ENCODE results near the gene MDM1.

Gene MDM1

DNA sequence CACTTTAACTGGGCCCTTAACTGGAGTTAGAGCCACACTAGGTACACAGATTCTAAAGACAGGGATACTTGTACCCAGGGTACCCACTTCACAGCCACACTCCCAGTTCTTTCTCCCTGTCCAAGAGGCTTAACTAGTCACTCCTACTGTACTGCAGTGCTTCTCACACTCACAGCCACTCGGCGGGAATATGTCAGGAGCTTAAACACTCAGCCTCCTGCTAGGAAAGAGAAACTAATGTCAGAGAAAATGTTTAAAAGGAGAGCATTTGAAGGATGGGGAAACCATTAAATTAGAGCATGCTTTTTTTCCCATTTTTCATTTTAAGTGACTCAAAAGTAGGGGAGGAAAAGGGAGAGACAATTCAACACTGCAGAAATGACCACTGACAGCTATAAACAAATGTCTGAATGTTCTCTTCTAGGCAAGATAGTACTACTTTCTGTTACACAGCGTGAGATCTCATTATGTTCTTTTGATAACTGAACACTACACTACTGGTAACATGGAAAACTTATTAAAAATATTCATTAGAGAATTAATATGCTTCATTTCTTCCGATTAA is 22.9 kb upstream of the MDM1 start:
- FAIRE-seq, result no peak

GRCh38 chr12:68352067-68352466 is 19.9 kb upstream of the MDM1 start:
- FAIRE-seq, result no peak

- no peak for FAIRE-seq
Measured at GRCh38 chr12:68350753-68351152, 18.6 kb upstream of the MDM1 start.

DNA sequence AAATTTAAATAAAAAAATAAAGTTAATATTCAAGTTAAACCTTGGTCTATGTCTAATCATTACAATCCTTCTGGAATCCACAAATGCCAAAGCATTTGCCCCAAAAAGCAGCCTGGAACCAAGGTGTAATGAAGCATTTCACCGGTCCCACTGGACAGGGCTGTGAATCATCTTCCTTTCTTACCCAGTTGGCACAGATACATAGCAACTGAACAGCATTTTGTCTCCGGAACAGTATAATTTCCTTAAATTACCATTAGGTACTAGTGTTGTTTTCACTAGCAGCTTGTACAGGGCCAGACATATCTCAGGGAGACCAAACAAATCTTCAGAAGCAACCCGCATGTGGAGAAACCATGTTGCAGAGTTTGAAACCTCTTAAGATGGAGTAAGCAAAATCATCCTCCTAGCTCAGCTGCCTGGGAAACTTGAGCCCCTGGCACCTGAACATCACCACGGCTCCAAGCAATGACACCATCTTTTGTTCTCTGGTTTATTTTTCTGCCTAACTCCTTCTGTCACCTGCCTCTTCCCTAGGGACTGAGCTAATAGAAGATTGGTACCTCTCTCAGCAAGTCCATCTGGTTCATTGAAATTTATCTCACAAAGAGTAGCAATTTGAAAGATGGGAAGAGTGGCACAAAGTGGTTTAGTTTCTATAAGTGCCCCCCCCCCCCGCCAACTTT is 17.9 kb upstream of the MDM1 start:
- no peak for FAIRE-seq

- no peak for FAIRE-seq
Measured at GRCh38 chr12:68349220-68349621, 17.1 kb upstream of the MDM1 start.

DNA sequence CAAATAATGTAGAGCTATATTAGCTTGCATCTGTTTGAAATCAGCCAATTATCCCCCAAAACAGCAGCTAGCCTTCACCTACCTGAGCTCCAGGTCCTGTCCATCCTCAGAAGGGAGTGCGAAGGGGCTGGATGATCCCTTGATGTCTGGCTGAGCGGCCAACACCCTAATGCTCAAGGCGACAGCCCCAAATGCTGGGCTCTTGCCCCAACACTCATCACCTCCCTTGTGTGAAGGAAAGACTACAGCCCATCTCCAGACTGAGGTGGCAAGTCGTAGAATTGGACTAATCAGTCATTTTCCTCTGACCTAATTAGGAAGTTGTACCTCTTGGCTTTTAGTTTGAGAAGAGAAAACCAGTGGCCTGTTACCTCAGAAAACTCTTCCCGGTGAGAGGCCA is 16.3 kb upstream of the MDM1 start:
- FAIRE-seq, result no peak

DNA sequence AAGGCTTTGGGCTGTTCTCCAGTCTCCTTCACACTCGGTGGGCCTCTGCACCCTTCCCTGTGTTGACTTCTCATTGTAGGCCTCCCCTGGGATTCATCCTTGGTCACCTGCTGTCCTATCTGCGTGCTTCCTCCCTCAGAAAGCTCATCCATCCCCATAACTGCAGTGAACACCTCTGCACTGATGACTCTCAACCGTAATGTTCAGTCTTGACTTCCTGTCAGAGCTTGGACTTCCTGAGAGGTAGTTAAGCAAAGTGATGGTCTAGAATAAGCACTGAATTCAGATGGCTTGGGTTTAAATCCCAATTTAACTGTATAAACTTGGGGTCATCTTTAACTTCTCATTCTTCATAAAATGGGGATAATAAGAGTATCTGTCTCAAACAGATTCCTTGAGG is 13.6 kb upstream of the MDM1 start:
- FAIRE-seq, result no peak

GRCh38 chr12:68344126-68344525 is 12.0 kb upstream of the MDM1 start:
- no peak for FAIRE-seq

DNA sequence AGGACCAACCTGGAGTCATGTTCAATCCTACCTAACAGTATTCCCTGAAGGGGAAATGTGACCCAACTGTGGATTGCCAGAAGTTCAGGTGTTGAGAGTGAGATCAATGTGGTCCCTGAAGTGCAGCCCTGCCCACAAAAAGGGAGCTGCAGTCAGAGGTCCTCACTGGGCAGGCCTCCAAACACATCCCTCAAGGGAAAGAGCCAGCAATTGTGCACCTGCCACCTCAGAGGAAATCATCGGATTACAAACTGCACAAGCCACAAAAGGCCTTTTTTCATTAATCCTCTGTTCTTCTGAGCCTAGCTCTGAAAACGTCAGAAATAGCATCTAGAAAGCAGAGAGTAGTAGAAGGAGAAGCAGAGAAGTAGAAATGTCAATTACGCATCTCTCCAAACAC is 10.8 kb upstream of the MDM1 start:
- FAIRE-seq, result no peak

GRCh38 chr12:68341822-68342221 is 9.7 kb upstream of the MDM1 start:
- FAIRE-seq, result no peak

DNA sequence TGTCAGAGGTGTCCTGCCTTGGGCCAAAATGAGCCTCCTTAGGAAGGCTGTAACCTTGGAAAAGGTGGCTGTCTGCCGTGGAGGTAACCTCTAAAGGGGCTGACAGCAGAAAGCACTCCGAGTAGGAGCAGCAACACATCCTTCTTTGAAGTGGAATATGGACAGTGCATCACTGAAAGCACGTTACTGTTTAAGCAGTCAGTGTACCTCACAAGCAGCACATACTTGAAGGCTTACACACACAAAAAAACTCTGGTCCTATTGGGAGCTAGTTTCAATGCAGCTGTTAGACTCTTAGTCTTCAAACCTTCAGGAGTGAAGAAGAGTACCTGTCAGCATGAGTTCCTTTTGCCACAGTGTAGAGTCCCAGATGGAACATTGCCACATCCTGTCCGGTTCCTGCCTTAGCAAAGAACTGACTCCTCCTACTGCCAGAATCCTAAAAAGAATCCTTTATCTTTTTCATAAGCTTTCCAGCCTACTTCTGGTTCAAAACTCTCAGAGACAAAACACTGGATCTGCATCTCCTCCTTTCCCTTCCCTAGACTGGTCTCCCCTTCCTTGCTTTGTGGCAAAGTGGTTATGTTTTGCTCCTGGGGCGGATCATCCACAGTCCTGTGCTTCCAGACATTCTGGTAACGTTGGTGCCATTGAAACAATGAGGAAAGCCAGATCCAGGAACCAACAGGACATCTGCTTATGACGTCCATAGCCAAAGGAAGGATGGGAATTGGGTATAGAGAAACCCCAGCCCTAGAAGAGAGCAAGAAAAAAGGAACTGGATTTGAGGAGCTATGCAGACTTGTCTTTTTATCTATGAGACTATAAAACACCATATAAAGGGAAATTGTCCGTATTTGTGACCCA is 8.5 kb upstream of the MDM1 start:
- FAIRE-seq, result no peak

GRCh38 chr12:68336889-68337303 is 4.7 kb upstream of the MDM1 start:
- FAIRE-seq, result no peak

- FAIRE-seq, result no peak
Measured at GRCh38 chr12:68335462-68335861, 3.3 kb upstream of the MDM1 start.

DNA sequence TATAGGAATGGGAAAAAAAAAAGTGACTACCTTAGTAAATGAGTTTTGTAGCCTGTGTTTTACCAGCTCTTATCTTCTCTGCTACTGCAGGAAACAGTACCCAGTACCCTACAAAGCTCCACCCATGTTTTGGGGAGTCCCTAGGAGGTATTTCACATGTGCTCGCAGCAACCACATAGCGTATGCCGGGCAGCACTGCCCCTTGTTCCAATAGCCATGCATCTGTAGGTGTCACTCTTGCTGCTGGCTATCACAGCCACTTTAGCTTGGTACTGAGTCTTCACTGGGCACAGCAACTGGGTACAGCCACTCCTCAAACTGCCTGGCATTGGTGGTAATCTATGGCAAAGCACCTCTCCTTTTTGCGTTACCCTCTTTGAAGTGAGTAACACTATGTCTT is 2.0 kb upstream of the MDM1 start:
- no peak for FAIRE-seq

DNA sequence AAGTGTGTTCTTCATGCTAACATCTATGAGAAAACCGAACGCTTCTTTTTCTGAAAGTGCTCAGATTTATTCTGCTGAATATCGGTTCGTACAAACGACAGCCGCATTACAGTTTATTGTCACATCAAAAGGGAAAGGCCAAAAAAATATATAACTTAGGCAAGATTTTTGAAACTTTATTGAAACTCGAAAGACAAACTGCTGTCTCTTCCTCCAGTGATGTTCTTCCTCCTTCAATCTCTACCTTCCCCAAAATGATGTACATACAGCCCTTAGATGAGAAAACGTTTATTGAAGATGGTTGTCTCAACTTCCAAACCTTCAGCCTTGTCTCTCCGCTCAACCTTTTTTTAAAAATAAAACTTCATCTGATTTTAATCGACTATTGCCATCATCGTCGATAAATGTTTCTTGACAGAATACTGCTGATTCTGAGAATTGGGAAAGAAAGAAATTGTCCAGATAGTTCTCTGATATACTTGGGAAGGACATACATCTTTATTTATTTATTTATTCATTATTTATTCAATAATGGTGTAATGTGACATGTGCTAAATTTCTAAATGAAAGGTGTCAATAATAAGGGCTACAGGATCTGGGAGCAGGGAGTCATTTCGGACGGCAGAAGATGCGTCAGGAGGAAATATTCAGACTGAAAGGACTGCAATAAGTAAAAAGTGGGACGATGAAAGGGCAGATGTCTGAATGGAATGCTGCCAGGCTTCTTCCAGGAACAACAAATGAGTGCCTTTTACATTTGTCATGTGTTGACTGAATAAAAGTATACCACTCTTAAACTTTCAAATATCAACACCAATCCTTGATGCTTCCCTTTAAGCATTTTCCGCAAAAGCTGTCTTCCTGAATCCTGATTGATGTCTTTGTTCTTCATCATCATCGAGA is 817 bp upstream of the MDM1 start:
- no peak for FAIRE-seq

GRCh38 chr12:68331500-68331868 is 678 bp downstream of the MDM1 start:
- no peak for FAIRE-seq

GRCh38 chr12:68327896-68328295 is 4.3 kb downstream of the MDM1 start:
- FAIRE-seq, result no peak

DNA sequence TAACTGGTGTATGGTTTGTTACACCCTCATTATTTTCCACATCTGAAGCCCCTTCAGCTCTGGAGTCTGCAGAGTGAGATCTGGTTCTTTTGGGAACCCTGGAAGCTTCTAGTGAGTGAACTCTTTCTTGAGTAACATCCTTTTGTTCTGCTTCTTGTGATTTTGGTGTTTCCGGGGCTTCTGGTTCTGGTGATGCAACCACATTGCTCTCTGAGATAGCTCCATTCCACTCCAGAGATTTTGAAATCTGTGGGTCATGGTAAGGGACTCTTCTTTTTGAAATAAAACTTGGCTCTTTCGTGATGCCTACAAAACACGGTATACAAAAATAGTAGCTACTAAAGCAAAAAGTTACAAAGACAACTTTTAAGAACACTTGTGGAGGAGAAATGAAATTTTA is 5.4 kb downstream of the MDM1 start:
- FAIRE-seq, result no peak

- no peak for FAIRE-seq
Measured at GRCh38 chr12:68325966-68326365, 6.2 kb downstream of the MDM1 start.

GRCh38 chr12:68324531-68324930 is 7.6 kb downstream of the MDM1 start:
- no peak for FAIRE-seq

GRCh38 chr12:68321140-68321539 is 11.0 kb downstream of the MDM1 start:
- FAIRE-seq, result no peak

GRCh38 chr12:68319988-68320623 is 12.1 kb downstream of the MDM1 start:
- no peak for FAIRE-seq
